NCI-H526 treated with DMSO at 0.1 percent for 48 hours (cell line): ENCODE results near the gene SLC13A3.

Experiments
- DNase-seq: peaks from one replicate; lab custom pipeline; 2025; lab: John Stamatoyannopoulos, UW

The SLC13A3 gene

DNA sequence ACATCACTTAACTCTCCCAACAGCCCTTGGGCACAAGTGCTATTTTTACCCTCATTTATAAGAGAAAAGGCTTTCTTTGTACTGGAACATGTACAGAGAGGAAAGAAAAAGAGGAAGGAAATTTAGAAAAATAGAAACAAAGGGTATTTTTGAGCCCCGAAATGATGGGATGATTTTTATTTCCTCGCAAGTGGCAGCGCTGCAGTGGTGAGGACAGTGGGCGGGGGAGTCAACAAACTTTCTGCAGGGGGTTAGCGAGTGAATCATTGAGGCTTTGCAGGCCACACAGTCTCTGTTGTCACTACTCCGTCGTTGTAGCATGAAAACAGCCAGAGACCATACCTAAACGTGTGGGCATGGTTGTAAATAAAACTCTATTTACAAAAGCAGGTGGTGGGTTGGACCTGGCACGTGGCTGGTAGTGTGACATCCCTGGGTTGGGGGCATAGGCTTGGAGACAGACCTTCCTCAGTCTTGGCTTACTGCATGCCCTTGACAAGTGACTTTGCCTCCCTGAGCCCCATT lies 75.3 kb downstream of the SLC13A3 start:
- DNase-seq: no peak

DNA sequence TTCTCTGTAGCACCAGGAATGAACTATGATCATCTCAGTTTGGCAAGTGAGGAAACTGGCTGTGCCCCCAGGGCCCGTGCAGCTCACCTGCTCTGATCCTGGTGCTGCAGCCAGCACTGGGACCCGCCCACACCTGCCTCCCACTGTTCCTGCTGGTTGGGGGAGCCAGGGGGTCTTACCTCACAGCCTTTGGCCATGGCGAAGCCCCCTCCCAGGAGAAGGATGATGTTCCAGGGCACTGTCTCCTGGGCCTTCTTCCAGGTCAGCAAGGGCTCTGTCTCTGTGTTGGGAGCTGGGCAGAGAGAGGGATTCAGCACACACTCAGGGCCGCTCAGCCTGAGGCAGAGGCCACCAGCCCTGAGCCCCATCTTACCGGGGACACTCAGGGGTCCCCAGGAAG lies 75.9 kb downstream of the SLC13A3 start:
- DNase-seq: no peak

DNA sequence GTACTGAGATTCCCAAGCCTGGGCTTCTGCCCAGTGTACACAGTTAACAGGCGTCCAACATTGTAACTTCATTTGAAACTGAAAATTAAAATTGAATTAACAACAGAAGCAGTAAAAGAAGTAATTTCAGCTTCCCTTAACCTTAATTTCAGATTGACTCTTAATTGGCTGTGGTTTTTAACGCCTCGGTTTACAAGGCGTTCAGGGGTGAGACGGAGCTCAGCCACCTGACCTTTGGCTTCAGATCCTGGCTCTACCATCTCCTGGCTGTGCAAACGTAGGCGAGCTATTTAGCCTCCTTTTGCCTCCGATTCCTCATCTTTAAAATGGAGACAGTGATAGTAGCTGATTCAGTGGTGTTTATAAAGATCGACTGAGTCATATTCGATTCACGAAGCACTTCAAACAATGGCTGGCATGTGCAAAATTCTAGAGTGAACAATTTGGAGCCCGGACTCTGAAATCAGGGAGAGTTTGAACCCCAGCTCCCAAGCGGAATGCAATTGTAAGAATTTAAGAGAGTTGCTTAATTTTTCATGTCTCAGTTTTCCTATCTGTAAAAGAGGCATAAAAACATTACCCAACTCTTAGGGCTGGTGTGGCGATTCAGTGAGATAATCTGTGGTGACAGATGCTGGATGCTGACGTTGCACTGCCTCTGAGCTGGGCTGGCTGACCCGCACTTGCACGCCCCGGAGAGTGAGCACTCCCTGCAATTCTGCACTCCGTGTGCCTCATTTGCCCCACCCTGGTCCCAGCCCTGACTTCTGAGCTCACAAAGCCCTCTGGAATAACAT lies 77.3 kb downstream of the SLC13A3 start:
- DNase-seq: no peak

DNA sequence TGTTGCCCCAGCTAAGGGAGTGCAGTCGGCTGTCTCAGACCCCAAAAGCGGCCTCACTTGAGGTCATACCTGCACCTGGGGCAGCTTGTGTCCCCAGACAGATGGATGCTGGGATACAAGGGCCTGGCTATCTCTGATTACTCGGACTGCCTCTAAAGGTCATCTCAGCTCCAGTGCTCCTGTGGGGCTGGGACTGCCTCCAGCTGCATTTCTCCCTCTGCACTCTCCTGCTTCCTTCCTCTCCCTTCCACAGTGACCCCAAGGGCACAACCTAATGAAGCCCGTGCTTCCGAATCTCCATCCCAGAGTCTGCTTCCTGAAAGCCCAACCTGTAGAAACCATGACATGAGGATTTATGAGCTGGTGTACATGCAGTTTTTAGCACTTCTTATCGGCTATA lies 78.0 kb downstream of the SLC13A3 start:
- DNase-seq: no peak

DNA sequence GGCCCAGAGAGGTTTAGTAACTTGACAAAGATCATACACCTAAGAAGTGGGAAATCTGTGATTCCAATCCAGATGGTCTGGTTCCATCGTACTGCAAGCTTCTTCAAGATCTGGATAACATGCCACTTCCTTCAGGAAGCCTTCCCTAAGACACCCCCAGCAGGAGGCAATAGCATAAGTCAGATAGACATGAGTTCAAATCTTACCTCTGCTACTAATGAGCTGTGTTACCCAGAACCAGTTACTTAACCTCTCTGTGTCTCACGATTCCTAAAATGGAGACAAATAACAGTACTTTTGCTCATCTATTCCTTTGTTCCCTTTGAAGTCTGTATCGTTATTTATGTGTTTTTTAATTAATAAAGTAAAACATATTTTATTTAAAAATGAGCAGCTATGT lies 78.5 kb downstream of the SLC13A3 start:
- DNase-seq: no peak

DNA sequence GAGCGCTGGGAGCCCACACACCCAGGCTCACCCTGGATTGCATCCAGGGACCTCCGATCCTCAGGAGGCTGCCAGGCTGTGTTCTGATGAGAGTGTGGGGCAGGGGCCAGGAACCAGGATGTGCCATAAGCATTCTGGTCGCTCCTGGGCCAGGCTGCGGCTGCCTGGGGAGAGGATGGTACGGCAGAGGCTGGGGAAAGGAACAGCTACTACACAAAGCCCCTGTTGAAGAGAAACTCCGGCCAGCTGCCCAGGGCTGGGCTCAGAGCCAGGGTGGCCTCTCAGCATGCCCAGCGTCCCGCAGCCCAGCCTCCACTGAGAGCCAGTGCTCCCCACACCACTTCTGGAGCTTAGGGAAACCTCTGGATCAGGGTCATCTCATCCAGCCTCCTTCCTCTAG lies 79.1 kb downstream of the SLC13A3 start:
- DNase-seq: no peak

DNA sequence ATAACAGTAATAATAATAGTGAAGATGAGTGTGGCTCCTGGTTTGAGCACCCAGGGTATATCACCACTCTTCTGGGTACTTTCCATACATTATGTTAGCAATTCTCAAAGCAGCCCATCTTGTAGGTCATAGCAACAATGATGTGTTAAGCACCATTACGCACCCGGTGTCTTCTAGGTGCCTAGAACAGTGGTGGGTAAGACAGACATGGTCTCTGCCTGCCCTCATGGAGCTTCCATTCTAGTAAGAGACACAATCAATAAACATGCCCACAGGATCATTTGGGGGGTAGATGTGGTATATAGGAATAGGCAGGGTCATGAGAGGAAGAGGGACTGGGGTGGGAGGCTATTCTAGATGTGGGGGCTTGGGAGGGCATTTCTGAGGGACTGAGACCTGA lies 79.8 kb downstream of the SLC13A3 start:
- no peak for DNase-seq

DNA sequence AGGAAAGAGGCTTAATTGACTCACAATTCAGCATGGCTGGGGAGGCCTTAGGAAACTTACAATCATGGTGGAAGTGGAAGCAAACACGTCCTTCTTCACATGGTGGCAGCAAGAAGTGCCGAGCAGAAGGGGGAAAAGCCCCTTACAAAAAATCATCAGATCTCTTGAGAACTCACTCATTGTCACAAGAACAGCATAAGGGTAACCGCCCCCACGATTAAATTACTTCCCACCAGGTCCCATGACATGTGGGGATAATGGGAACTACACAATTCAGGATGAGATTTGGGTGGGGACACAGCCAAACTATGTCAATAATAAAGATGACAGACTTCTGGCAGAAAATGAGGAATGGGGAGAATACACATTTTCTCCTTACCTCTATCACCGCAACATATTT lies 80.3 kb downstream of the SLC13A3 start:
- no peak for DNase-seq

DNA sequence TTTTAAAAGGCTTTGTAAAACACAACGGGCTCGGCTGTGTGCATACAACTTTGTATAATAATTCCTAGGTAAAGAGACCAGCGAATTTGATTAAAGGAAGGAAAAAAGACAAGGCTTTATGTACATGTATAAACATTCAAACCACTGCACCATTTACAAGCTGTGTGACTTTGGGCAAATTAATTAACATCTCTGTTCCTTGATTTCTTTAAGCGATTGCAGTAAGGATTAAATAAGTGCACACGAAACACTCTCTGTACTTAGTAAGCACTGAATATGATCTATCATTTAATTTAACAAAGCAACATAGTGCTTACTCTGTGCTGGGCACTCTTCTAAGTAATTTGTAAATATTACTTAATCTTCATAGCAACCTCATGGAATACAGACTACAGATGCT lies 81.3 kb downstream of the SLC13A3 start:
- no peak for DNase-seq

DNA sequence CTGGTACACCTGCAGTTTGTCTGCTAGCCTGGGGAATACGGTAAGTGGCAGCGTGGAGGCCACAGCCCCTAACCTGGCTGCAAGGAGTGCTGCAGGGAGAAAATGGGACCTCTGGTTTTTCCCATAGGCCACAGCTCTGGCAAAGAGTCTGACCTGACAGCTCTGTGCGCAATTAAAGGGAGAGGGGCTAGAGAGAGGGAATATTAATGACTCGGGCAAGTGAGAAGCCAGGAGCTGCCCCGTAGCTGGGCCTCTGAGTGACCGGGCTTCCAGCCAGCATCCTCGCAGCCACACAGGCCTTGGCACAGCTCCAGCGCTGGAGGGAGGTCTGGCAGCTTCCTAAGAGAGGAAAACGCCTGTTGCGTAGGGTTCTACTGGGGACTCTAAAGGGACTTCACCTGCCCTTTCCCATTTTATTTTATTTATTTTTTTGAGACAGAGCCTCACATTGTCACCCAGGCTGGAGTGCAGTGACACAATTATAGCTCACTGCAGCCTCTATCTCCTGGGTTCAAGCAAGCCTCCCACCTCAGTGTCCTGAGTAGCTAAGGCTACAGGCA lies 82.6 kb downstream of the SLC13A3 start:
- no peak for DNase-seq

DNA sequence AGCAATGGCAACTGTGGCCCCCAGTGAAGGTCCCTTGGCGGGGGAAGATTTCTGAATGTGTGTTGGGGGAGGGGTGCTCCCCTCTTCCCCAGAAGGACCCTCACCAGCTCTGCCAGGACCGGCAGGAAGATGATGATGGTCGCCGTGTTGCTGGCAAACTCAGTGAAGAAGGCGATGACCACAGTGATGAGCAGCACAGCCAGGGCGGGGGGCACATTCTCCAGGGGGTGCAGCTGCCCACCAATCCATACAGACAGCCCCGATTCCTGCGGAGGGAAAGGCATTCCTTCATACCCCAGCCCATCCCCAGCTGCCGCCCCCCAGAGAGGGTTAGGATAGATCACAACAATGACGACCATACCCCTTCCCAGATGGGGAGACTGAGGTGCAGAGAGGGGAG lies 85.1 kb downstream of the SLC13A3 start:
- DNase-seq: no peak

DNA sequence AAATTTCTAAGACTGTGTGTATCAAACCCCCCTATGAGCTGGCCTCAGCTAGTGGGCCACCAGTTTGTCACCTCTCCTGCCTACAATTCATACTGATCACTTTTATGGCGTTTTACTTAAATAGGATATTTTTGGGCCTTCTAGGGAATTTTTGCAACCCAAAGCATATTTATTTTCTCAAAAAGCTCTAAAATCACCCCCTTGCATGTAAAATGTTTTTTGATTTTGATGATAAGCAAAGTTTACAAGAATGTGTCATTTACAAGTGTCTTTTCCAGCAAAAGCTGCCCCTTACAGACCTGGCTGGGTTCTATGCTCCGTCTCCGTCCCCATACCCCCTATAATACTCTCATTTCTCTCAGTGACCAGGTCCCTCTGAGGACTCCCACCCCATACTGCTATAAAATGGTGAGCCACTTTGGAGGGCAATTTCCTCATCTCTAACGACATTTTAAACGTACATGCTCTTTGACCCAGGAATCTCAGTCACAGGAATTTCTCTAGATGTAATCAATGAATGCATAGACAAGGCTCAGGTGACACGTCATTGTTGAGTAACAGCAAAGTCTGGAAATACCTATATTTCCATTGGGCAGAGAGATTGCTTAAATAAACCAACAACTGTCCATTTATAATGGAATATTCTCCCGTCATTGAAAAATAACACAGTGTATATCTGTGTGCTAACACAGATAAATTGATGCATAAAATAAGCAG lies 86.9 kb downstream of the SLC13A3 start:
- DNase-seq: no peak

DNA sequence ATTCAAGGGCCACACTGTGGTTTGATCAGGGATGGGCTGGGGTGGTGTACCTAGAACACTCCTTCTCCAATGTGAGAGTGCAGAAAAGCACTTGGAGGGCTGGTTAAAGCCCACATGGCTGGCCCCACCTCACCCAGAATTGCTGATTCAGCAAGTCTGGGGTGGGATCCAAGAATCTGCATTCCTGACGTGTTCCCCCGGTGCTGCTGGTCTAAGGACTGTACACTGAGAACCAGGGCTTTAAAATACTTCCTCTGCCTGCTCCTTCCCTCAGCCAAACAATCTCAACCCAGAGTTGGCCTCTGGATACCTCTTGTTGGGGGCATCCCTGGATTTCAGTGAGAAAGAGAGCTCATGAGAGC lies 87.4 kb downstream of the SLC13A3 start:
- DNase-seq: no peak

DNA sequence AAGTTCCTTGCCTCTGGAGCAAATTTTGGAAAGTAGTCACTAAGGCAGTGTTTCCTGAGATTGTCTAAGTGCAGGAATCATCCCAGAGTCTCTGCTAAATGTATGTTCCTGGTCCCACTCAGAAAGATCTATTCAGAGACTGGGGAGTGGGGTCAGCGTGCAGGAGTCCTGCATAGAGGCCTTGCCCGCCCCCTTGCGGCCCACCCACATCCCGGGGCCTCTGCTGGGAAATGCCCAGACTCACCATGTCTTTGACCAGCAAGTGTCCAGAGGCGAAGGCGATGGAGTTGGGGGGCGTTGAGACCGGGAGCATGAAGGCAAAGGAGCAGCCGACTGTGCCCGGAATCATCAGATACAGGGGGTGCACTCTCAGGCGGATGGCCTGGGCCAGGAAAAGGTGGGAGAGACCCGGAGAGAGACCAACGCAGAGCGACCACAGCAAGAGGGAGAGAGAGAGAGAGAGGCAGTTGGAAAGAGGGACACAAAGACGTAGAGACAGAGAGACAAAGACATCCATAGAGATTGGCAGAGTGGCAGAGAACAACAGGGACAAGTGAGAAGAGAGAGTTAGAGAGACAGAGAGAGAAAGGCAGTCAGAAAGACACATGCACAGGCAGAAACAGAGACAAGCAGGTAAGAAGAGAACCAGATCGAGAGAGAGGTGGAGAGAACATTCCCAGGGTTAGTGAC lies 87.9 kb downstream of the SLC13A3 start:
- DNase-seq: no peak

DNA sequence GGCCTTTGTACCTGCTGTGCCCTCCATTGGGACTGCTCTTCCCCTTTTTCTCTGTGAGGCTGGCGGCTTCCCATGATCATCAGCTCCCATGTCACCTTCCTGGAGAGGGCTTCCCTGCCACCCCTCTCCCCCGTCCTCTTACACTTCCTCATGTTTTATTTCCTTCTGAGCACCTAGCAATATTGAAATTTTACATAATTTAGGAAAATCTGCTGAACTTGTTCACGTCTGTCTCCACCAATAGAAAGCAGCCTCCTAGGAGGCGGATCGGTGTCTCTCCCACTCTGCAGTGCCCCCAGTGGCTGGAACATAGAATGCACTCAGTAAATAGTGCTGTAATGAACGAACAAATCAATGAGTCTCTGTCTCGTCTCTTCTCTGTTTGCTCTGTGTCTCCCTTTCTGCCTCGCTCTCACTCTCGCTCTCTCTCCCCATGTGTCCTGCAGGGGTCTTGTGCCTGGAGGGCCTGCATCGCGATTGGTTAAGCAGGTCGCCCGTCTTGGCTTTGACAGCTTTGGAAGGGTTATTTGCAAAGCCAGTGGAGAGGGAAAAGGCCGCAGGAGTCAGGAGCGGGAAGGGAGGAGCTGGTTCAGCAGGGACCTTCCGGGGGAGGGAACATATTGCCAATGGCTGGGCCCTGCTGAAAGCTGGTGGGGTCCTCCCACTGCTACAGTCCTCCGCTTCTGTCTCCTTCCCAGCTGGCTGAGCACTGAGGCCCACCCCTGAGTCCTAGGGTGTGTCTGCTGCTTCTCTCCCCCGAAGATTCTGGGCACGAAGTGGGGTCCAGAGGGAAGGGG lies 88.7 kb downstream of the SLC13A3 start:
- DNase-seq: peak; percentile 56

DNA sequence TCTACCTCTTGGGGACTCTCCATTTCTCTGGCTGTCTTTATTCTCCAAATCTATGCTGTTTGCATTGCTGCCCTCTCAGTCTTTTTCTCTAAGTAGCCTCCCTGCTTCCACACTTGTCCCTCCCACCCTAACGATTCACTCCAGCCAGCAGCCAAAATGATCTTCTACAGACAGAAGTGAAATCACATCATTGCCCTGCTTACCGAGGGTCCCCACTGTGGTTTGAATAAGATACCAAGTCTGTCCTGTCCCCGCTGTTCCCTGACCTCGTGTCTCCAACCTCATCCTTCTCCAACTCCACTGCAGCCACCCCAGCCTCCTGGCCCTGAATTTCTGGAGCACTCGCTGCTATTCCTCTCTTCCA lies 89.3 kb downstream of the SLC13A3 start:
- DNase-seq: no peak

DNA sequence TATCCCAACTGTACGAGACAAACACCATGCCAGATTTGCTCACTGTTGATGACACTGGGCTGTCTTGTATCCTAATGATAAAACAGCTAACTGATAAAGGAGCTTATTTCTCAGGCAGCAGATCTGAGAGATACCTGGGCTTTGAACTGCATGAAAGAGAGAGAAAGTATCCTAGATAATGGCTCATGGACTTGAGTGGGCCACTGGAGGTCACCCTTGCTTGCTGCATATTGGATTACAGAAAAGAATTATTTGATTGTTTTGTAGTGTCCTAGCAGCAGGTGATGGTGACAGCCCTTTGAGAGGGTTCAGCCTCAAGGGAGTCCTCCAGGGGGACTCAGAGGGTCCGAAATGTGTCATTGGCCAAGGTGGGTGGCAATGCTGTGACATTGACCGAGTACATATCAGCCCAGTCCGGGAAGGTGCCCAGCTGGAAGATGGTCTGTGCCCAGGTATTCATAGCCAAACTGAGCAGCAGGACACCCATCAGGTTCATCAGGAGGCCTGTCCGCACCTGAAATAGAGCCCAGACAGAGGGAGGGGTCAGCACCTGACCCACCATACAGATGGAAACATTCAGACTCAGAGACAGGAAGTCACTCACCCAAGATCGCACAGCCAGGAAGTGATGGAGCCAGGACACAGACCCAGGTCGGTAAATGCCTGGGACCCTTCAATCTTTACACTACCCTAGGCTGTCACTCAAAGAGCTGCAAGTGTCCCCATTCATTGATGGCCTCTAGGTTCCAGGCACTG lies 91.4 kb downstream of the SLC13A3 start:
- no peak for DNase-seq

DNA sequence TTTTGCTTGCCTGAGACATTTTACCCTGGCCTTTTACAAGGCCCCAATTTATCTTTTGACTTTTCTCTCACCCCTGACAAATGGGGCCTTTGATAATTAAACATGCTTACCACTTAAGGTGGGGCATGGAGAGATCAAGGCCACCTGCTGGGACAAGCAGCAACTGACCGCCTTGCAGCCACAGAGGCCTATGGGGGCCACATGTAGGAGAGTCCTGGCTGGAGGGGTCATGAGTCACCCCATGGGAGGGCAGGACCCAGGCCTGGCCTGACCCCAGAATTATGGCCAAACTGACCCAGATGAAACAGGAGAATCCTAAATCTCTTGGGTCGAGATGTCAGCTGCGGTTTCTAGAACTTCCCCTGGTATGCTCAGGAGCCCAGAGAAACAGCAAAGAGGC lies 92.3 kb downstream of the SLC13A3 start:
- DNase-seq: no peak

DNA sequence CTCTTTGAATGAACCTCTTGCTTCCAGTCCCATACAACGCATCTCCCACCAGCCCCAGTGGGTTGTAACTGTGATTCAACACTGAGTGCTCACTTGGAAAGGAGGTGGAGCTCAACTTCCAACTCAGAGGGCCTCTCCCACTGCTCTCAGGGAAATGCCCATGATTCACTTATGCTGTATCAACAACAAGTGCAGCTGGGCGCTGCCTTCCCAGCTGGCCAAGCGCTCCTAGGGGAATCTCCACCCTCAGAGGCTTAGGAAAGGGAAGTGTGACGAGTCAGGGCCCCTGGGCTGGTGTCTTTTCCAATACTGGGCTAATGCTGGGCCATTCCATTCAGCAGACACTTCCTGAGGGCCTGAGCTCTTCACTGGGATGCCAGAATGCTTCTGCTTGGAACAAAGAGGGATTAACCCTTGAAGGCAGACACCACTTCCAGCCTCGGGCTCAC lies 92.7 kb downstream of the SLC13A3 start:
- no peak for DNase-seq

DNA sequence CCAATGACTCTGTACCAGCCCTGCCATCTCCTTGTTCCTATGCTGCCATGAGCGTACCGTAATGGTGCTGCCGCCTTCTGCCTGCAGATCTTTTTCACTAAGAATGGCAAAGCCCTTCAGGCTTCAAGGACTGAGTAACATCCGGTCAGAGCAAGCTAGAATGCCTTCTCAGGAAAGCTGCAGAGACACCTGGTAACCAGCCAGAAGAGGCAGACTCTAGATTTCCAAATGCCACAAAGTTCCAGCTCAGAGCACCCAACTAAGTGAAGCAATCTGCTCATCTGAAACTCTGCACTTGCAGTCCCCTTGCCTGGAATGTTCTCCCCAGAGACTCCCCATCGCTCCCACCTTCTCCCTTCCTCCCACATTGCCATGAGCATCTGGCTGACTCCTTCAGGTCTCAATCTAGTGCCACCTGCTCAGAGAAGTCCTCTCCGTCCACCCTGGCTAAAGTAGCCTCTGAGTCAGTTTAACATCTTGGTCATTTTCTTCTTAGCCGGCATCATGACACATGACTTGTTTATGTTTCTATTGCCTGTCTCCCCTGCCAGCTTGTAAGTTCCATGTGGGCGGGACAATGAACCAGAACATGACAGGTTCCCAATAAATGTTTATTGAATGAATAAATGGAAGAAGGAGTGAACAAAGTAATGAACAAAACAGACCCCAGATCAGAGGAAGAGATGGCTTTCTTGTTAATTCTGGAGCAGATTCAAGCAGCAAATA lies 93.9 kb downstream of the SLC13A3 start:
- DNase-seq: no peak
